Parathyroid adenoma (tissue), 2 donors: Measurements from ENCODE around the gene CAMK2D.

Experiments used
- H2AFZ ChIP-seq: fragments of 300-600 bp; sonication (generic); one replicate; pipeline ENCODE4 v1.7.0; 2017; ENCODE audit warnings: antibody characterized with exemption, mild to moderate bottlenecking
- H3K27ac ChIP-seq: fragments of 300-600 bp; sonication (generic); one replicate; pipeline ENCODE4 v1.7.0; 2017
- H3K27me3 ChIP-seq: fragments of 300-600 bp; sonication (generic); one replicate; pipeline ENCODE4 v1.7.0; 2017; ENCODE audit warnings: low read length; ENCODE audit not compliant: control insufficient read depth, insufficient read depth
- H3K36me3 ChIP-seq: fragments of 300-600 bp; sonication (generic); one replicate; pipeline ENCODE4 v1.7.0; 2017; ENCODE audit warnings: low read length; ENCODE audit not compliant: control insufficient read depth, insufficient read depth
- H3K4me1 ChIP-seq: fragments of 300-600 bp; sonication (generic); one replicate; pipeline ENCODE4 v1.7.0; 2017; ENCODE audit warnings: control low read depth
- H3K4me2 ChIP-seq: fragments of 300-600 bp; sonication (generic); one replicate; pipeline ENCODE4 v1.7.0; 2017; ENCODE audit warnings: low read length
- H3K4me3 ChIP-seq: fragments of 300-600 bp; sonication (generic); one replicate; pipeline ENCODE4 v1.7.0; 2017; ENCODE audit warnings: low read depth, low read length
- H3K79me2 ChIP-seq: fragments of 300-600 bp; sonication (generic); one replicate; pipeline ENCODE4 v1.7.0; 2017; ENCODE audit warnings: control low read depth
- H3K9ac ChIP-seq: fragments of 300-600 bp; sonication (generic); one replicate; pipeline ENCODE4 v1.7.0; 2017; ENCODE audit warnings: mild to moderate bottlenecking
- H3K9me3 ChIP-seq: fragments of 300-600 bp; sonication (generic); one replicate; pipeline ENCODE4 v1.7.0; 2017; ENCODE audit warnings: low read length; ENCODE audit not compliant: control insufficient read depth
- TF ChIP-seq, protein P1 (sequence below): fragments of 300-600 bp; sonication (generic); IDR thresholded peaks from one replicate; pipeline ENCODE4 v1.7.0; 2017; ENCODE audit warnings: antibody characterized with exemption, mild to moderate bottlenecking
- donor health status: primary hyperparathyroidism.

CAMK2D gene

DNA sequence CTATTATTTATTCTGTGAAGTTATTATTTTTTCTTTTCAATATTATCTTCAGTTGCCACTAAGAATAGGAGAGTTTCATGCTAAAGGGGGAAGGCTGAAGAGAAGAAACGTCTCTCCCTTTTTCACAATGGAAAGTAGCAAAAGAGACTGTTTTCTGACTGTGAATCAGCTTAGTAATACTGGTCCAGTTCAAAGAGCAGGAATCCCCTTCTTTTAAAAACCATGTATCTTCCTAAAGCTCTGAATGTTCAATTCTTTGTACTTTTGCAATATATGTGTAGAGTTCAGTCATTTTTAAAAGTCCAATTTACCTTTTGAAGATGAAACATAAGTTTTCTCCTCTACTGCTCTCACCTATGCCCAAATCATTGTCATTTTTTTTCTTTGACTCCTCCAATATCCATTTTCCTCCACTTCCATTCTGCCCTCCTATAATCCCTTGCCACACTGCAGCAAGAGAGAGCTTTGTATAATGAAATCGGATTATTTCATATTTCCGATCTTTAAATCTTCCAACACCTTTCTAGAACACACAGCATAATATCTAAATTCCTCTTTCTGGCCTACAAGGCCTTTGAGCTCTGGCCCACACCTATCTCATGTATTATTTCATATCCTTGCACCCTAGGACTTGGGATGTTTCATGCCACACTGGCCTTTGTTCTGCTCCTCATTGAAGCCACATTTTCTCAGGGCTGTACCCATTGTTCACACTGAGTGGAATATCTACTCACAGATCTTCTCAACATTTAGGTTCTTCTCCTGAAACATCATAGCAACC, 195.3 kb downstream of the CAMK2D start:
- H3K4me3 ChIP-seq = no peak overlapping the region
- TF ChIP-seq, protein P1, sequence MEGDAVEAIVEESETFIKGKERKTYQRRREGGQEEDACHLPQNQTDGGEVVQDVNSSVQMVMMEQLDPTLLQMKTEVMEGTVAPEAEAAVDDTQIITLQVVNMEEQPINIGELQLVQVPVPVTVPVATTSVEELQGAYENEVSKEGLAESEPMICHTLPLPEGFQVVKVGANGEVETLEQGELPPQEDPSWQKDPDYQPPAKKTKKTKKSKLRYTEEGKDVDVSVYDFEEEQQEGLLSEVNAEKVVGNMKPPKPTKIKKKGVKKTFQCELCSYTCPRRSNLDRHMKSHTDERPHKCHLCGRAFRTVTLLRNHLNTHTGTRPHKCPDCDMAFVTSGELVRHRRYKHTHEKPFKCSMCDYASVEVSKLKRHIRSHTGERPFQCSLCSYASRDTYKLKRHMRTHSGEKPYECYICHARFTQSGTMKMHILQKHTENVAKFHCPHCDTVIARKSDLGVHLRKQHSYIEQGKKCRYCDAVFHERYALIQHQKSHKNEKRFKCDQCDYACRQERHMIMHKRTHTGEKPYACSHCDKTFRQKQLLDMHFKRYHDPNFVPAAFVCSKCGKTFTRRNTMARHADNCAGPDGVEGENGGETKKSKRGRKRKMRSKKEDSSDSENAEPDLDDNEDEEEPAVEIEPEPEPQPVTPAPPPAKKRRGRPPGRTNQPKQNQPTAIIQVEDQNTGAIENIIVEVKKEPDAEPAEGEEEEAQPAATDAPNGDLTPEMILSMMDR = no peak
- no peak overlapping the region for H3K9ac ChIP-seq
- H3K4me1 ChIP-seq = no peaks in the 10 kb centered on the region
- no peaks in the 10 kb centered on the region for H3K27me3 ChIP-seq
- H3K27ac ChIP-seq = no peak overlapping the region
- no peaks in the 10 kb centered on the region for H3K79me2 ChIP-seq
- H2AFZ ChIP-seq = no peak overlapping the region
- no peaks in the 10 kb centered on the region for H3K36me3 ChIP-seq
- no peak overlapping the region for H3K4me2 ChIP-seq
- no peaks in the 10 kb centered on the region for H3K9me3 ChIP-seq

DNA sequence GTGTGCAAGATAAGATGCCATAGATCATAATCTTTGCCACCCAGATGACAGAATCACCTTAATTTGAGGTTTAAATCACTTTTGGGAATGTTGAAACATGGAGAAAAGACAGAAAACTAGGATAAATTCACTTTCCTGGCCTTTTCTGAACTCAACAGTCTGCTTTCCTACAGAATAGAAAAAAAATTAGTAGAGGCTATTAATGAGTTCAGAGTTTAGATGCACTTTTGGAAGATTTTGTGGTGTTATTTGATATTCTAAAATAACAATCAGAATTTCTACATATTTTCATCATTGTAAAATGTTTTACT, 195.9 kb downstream of the CAMK2D start:
- Histone ChIP-seq H3K79me2 (no peaks in the 10 kb centered on the region), H2AFZ (no peak overlapping the region), H3K4me2 (no peak overlapping the region), H3K4me1 (no peaks in the 10 kb centered on the region), H3K4me3 (no peak overlapping the region), H3K9ac (no peak overlapping the region), H3K9me3 (no peaks in the 10 kb centered on the region), H3K27me3 (no peaks in the 10 kb centered on the region), H3K36me3 (no peaks in the 10 kb centered on the region), H3K27ac (no peak overlapping the region)
- TF ChIP-seq, protein P1 = no peak

DNA sequence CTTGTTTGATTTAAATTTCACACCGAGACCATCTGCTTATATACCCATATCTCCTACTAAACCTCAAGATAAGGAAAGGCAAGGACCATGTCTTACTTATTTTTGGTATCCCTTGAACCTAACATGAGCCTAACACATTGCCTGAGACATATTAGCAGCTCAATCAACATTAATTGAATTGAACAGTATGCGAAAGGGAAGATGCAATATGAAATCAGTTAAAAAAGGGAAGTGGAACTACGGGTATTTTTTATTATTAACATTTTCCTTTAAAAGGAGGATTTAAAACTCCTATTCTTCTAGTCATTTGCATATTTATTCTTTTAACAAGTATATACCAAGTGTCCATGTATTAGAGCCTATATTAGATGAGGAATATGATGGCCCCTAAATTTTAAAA, 197.0 kb downstream of the CAMK2D start:
- H2AFZ ChIP-seq = no peak overlapping the region
- no peak overlapping the region for H3K27ac ChIP-seq
- H3K4me2 ChIP-seq = no peak overlapping the region
- H3K4me3 ChIP-seq = no peak overlapping the region
- H3K36me3 ChIP-seq = no peaks in the 10 kb centered on the region
- TF ChIP-seq, protein P1 = no peak
- no peaks in the 10 kb centered on the region for H3K79me2 ChIP-seq
- no peaks in the 10 kb centered on the region for H3K27me3 ChIP-seq
- no peaks in the 10 kb centered on the region for H3K9me3 ChIP-seq
- no peaks in the 10 kb centered on the region for H3K4me1 ChIP-seq
- no peak overlapping the region for H3K9ac ChIP-seq

DNA sequence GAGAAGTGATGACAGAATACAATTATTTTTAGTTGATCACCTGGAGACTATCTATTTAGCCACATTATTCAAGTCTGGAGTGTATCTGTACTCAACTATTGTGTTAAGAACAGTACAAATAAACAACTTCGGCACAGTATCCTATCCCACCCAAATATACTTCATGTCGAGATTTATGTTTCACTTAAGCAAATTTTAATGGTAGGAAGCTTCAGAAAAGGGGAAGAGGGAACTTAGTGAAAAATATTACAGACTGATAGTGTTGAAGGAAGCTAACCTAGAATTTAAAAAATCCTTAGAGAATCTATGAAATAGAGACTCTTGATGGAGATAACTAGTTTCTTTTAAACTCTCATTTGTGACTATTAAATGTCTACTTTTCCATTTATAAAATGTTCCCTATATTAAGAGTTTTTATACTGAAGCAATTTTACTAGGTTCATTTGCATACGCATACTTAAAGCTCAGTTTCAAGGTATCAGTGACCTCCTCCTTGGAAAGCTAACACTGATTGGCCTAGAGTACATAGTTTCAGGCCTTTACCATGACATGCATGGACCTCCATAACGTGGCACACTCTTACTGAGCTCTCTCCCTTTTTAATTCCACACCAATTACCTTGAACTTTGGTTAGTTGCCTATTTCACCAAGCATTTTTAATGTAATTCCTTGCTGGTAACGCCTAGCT, 197.7 kb downstream of the CAMK2D start:
- no peaks in the 10 kb centered on the region for H3K36me3 ChIP-seq
- no peak overlapping the region for H2AFZ ChIP-seq
- TF ChIP-seq, protein P1 = no peak
- no peaks in the 10 kb centered on the region for H3K4me1 ChIP-seq
- H3K4me2 ChIP-seq = no peak overlapping the region
- no peaks in the 10 kb centered on the region for H3K27me3 ChIP-seq
- no peak overlapping the region for H3K27ac ChIP-seq
- H3K9ac ChIP-seq = no peak overlapping the region
- no peaks in the 10 kb centered on the region for H3K79me2 ChIP-seq
- no peaks in the 10 kb centered on the region for H3K9me3 ChIP-seq
- H3K4me3 ChIP-seq = no peak overlapping the region
